SKM-1 (cell line): ENCODE results near the gene RAD51B.

Experiments used
- DNase-seq: peaks from one replicate; lab custom pipeline; 2025; ENCODE audit not compliant: unreplicated experiment; lab: John Stamatoyannopoulos, UW

The RAD51B gene

GRCh38 chr14:68622856-68623255 is 803.3 kb downstream of the RAD51B start:
- DNase-seq = no peak

GRCh38 chr14:68623307-68623706 is 803.7 kb downstream of the RAD51B start:
- DNase-seq = no peak

DNA sequence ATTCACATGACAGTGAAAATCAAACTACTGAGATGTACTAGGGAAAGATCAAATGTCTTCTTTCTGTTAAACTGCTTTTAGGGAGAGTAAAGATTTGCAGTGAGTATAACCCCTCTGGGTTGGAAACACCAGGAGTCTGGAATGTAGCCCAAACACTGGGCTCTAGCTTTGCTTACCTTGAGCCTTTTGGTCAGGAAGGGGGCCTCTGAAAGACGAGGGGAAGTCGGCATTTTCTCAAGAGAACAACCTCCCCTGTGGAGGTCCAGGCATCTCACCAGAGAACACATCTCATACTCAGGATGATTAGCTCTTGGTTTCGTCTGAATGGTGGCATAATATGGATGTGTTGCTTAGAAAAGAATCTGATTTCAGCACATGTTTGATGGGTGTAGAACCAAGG is 804.2 kb downstream of the RAD51B start:
- no peak for DNase-seq

GRCh38 chr14:68624541-68625220 is 805.1 kb downstream of the RAD51B start:
- DNase-seq = no peak

- no peak for DNase-seq
Observed at GRCh38 chr14:68625366-68626090, 805.9 kb downstream of the RAD51B start.

GRCh38 chr14:68626386-68626785 is 806.8 kb downstream of the RAD51B start:
- DNase-seq = no peak

GRCh38 chr14:68627050-68627867 is 807.7 kb downstream of the RAD51B start:
- no peak for DNase-seq

DNA sequence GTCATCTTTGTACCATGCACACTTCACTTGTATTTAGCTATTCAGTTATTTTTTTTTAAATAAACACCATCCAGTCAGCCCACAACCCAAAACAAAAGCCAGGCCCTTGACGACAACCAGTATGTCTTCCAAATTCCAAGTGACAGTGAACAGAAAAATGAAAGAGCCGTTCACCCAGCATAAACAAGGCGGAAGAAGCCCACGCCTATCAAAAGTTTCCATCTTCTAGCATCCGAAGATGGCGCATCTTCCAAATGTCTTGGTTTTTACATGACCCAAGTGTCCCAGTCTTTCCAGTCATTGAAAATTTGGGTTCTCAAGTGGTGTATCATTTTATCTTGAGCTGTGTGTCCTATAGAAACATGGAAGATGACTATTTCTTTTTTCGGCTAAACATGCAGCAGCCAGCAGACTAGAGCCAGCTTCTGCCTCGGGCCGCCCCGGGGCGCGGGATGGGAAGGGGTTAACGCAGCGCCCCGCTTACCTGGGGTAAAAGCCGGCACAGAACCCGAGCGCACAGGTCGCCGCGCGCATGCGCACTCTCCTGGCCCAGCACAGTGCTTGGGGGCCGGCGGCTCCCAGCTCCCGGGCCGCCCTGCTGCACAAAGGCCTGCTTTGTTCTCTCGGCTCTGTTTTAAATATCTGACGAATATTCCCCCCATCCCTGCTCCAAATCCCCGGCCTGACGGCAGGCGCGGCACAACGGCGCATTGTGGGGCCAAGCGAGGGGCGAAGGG is 808.5 kb downstream of the RAD51B start:
- DNase-seq = no peak

GRCh38 chr14:68628605-68629310 is 809.2 kb downstream of the RAD51B start:
- no peak for DNase-seq

DNA sequence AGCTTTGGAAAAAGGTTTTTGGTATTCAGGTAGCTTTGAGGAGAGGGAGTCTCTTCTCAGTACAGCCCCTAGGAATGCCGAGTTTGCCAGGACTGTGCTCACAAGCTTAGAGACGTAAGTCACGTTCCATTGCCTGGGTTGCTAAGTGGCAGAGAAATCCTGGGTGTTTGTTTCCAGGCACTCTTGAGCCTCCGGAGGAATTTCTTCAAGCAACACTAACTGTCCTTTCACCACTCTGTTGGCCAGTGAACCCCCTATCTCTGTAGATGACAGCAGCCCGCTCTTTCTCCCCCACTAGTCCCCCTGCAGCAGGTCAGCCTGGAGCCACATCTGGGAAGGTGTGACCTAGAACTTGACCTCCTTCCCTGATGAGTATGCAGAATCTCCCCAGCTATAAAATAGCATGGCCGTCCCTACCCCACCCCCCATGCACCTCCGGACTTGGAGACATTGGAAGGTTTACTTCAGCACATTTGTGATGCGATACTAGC is 810.5 kb downstream of the RAD51B start:
- DNase-seq = no peak

DNA sequence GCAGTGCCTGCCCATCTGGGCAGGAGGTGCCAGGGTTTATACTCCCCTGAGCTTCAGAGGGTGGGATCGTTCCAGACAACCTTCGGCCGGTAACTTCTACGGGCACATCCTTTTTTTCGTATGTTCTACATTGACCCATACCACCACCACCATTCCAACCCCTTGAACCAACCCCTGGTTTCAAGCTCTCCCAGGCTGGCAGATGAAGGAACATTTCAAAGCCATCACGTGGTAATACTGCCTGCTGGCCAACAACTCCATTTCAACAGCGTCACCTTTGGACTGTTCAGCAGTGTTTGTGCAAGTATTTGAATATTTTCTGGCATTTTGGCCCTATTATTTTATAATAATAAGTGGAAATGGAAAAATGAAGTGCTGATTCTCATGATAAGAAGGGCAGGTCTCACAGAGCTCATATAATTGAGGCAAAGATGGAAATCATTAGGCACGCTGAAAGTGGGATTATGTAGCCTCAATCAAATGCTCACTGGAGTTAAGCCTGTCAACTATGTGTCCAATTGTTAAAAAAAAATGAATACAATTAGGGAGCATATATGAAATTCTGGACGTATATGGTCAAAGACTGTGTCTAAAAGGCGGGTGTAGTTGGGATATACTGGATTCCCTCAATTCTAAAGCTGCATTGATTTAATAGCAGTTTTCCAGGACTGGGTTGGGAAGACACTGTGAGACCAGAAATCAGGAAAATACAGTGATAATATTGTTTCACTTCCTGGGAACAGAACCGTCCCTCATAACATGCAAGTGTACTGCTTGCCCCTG is 811.2 kb downstream of the RAD51B start:
- DNase-seq = no peak

GRCh38 chr14:68631394-68632053 is 811.9 kb downstream of the RAD51B start:
- DNase-seq = no peak

DNA sequence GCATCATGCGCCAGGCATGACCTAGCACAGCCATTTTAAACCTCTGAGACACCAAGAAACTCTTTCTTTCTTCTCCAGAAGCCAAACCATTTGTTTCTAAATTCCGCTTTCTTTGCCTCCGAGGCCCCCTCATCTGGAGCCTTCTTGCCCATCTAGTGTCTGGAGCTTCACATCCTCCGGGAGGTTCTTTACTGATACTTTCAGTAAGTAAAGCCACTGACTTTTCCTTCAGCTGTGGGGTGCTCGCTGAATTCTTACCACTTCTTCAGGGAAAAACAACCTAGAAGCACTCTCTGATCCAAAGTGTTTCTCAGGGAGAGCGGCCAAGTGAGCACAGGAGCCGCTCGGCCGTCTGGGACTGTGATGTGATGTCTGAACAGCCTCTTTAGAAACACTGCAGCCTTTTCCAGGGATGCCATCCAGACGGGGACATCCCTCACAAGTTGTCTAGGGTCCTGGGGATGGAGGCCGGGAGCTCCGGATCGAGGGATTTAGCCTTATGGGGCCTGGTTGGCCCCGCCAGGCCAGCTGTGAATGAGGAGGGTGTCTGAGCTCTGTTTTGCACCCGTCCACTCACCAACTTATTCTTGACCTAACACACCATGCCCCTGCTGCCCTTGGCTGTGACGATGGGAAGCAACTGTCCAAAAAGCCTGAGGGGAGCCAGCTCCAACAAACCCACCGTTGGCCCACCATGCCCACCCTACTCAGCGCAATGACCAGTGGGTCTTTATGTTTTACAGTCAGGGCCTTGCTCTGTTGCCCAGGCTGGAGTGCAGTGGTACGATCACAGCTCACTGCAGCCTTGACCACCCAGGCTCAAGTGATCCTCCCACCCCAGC is 812.7 kb downstream of the RAD51B start:
- no peak for DNase-seq

- DNase-seq = no peak
Observed at GRCh38 chr14:68633131-68633991, 813.8 kb downstream of the RAD51B start.

DNA sequence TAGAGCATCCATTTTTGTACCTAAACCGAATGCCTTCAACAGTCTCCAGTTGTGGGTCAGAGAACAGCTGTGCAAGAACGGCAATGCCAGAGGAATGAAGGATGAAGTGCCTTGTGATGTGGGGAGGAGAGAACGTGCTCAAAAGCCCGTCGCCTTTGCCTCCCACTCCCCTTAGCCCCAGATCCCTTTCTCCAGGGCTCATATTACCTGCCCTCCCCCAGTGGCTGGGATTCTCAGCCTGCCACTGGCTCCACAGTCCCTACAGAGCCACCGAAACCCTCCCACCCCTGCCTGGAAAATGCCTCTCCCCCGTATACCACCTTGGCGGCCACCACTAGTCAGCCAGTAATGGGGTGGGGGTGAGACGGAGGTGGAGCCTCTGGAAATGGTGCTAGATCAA is 814.8 kb downstream of the RAD51B start:
- no peak for DNase-seq

DNA sequence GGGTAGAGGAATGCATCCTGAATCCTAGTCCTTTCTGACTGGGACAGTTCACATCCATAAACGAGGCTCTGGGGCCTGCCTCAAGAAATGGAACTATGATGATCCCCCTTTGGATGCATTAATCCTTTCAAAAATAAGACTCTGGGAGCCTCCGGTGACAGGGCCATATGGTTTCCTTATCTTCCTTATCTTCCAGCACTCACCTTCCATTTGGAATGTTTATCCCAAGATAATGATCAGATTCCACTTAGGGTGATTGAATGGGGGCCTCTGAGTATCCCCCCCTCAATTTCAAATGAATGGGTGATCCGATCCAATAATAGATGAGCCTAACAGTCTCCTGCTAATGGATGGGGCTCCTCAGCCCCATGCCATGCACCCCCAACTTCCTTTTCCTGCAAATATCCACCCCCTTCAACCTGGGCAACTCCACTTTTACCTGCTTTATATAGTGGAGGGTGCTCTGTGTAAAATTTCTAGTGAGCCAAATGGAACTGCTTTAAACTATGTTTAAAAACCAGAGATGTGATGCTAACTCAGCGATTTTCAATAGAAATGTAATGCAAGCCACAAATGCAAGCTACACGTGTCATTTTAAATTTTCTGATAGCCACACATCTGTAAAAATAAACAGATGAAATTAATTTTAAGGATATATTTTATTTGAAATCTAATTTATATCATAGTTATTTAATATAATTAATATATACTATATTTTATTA is 815.5 kb downstream of the RAD51B start:
- no peak for DNase-seq

GRCh38 chr14:68636597-68636996 is 817.0 kb downstream of the RAD51B start:
- DNase-seq = no peak
